ENCODE measurements around the gene FOLH1.
"Not testable (repeated sequence)": the region's sequence is repeated elsewhere in the genome, so short reads cannot be mapped to it uniquely, and the experiment has no call there.

GRCh38 chr11:49174691-49175366 is 33.6 kb downstream of the FOLH1 start:
- TF ChIP-seq EZH2 (IDR thresholded peaks at IDR 0.05); POLR2AphosphoS5 (IDR thresholded peaks at IDR 0.05; ENCODE audit: low read depth, low read length); ZNF274 (IDR thresholded peaks at IDR 0.05; ENCODE audit: low read depth, low read length); CTCF (IDR thresholded peaks at IDR 0.05 in 2 of 3, conservative IDR thresholded peaks at IDR 0.05 in 1 of 3; ENCODE audit: borderline replicate concordance in 1 of 3, insufficient read depth in 1 of 3, low read depth in 2 of 3, low read length in 2 of 3); POLR2A (IDR thresholded peaks at IDR 0.05; ENCODE audit: borderline replicate concordance, extremely low read depth, insufficient read depth, insufficient read length); EGR1 (IDR thresholded peaks at IDR 0.05; ENCODE audit: low read depth); REST (IDR thresholded peaks at IDR 0.05; ENCODE audit: low read depth); SRF (IDR thresholded peaks at IDR 0.05; ENCODE audit: low read depth); ELF1 (IDR thresholded peaks at IDR 0.05; ENCODE audit: borderline replicate concordance, low read depth); SIN3A (IDR thresholded peaks at IDR 0.05; ENCODE audit: low read depth); MAX (IDR thresholded peaks at IDR 0.05): not testable (repeated sequence)

Measured in HCT116 (cell line).